ENCODE data around the gene TMOD1.
A peak's percentile ranks its signal among the peaks of the same experiment; 100 is the strongest.

The TMOD1 gene

DNA sequence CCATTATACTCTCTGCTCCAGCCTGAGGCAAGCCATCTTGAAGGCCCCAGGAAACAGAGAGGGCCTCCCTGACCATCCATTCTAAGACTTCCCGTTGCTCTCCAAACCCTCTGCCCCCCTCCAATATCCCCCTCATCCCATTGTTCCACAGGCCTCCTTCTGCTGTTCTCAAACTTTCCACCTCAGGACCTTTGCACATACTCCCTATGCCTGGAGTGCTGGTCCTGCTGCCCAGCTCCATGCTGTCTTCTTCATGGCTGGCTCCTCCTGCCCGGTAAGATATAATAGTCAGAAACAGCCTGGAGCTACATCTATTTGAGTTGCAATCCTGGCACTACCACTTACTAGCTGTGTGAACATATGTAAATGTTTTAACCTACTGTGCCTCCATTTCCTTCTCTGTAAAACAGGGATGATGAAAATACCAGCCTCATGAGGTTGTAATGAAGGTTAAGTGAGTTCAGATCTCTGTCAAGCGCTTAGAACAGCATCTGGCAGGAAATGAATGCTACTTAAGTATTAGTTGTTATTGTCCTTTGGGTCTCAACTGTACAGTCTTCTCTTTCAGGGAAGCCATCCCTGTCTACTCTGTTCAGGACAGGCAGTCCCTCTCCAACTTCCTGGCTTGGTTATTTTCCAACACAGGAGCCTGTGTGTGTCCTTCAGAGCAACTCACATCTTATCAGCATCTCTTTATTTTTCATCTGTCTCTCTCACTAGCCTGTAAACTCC is 45.8 kb downstream of the TMOD1 start:
- peaks cover 4% of the 10 kb centered on the region for H3K27me3 Mint-ChIP-seq
- H3K36me3 Mint-ChIP-seq, result no peaks in the 10 kb centered on the region
- H3K27ac Mint-ChIP-seq, result no peak overlapping the region
- H3K4me3 Mint-ChIP-seq, result no peak overlapping the region
- no peaks in the 10 kb centered on the region for H3K9me3 Mint-ChIP-seq
- no peaks in the 10 kb centered on the region for H3K4me1 Mint-ChIP-seq

DNA sequence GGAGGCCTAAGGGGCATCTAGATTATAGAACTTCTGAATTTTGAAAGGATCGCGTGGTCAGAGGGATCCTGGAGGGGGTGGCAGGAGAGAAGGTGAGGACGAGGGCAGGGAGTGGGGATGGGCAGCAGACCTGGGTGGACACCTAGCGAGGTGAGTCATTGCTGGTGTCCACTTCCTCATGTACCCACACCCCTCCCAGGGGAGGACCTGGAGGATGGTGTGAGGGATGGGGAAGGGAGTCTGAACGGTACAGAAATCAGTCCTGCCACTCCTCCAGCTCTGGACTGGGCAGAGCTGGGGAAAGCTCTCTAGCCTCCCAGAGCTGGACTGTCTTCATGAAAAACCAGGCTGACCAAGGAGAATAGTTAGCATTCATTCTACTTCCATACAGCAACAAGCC is 46.9 kb downstream of the TMOD1 start:
- Mint-ChIP-seq H3K27ac (no peak overlapping the region), H3K9me3 (no peaks in the 10 kb centered on the region), H3K27me3 (peaks cover 8% of the 10 kb centered on the region), H3K4me3 (no peak overlapping the region), H3K36me3 (no peaks in the 10 kb centered on the region), H3K4me1 (no peaks in the 10 kb centered on the region)

GRCh38 chr9:97548819-97549540 is 47.5 kb downstream of the TMOD1 start:
- Mint-ChIP-seq H3K27ac (no peak overlapping the region), H3K9me3 (no peaks in the 10 kb centered on the region), H3K4me3 (no peak overlapping the region), H3K36me3 (no peaks in the 10 kb centered on the region), H3K27me3 (peaks cover 8% of the 10 kb centered on the region), H3K4me1 (no peaks in the 10 kb centered on the region)

DNA sequence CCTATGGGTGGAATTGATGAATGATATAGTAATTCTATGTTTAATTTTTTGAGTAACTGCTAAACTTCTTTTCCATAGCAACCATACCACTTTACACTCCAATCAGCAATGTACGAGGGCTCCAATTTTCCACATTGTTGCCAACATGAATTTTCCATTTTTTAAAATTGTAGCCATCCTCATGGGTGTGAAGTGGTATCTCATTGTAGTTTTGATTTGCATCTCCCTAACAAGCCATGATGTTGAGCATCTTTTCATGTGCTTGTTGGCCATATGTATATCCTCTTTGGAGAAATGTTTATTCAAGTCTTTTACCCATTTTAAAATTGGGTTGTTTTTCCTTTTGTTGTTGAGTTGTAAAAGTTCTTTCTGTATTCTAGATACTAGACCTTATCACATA is 48.9 kb downstream of the TMOD1 start:
- Mint-ChIP-seq H3K27ac (no peak overlapping the region), H3K4me1 (no peaks in the 10 kb centered on the region), H3K27me3 (peaks cover 10% of the 10 kb centered on the region), H3K36me3 (no peaks in the 10 kb centered on the region), H3K4me3 (no peak overlapping the region), H3K9me3 (no peaks in the 10 kb centered on the region)

DNA sequence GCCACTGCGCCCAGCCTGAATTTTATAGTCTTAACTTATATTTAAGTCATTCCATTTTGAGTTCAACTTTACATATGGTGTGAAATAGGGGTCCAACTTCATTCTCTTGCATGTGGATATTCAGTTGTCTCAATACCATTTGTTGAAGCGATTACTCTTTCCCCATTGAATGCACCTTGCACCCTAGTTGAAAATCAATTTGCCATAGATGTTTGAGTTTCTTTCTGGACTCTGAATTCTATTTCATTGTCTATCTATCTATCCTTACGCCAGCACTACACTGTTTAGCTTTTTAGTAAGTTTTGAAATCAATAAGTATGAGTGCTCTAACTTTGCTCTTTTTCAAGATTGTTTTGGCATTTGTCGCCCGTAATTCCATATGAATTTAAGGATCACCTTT is 49.8 kb downstream of the TMOD1 start:
- H3K36me3 Mint-ChIP-seq, result no peaks in the 10 kb centered on the region
- H3K4me3 Mint-ChIP-seq, result no peak overlapping the region

DNA sequence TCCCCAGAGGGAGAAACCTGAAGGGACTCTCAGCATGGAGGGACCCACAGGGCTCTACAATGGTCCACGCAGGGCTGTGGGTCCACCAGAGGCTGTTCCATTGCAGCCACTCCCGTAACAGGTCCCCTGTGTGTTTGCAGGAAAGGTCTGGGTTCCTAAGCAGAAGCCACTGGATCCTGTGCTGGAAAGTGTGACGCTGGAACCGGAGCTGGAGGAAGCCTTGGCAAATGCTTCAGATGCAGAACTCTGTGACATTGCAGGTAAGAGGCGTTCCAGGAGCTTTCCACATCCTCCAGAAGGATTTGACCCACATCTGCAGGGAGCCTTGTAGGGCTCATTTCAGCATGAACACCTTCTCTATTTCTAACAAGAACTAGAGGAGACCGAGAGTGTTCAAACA is 51.7 kb downstream of the TMOD1 start:
- Mint-ChIP-seq H3K4me3 (no peak overlapping the region), H3K4me1 (no peaks in the 10 kb centered on the region), H3K27me3 (peaks cover 13% of the 10 kb centered on the region), H3K27ac (no peak overlapping the region), H3K36me3 (no peaks in the 10 kb centered on the region), H3K9me3 (no peaks in the 10 kb centered on the region)

More for the DNA sequence above, 49.8 kb downstream of the TMOD1 start:
- Mint-ChIP-seq H3K27me3 (peaks cover 12% of the 10 kb centered on the region), H3K9me3 (no peaks in the 10 kb centered on the region), H3K27ac (no peak overlapping the region), H3K4me1 (no peaks in the 10 kb centered on the region)

DNA sequence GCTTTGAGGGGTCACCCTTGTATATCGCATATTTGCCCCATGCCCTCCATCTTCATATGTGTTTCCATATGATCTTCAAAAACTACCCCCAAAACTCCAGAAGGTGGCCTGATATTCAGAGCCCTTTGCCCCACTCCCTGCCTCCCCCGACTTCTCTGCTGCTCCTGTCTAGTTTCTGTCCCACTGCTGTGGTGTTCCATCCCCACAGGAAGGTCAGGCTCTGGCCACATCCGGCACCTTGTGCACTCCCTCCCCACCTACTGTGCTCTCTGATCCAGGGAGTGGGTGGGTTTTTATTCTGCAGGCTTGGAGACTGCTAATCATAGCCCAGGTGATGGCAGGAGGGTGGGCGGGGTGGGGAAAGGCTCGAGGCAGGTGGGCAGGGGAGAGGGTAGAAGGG is 52.4 kb downstream of the TMOD1 start:
- Mint-ChIP-seq H3K36me3 (no peaks in the 10 kb centered on the region), H3K27ac (no peak overlapping the region), H3K4me1 (peaks cover under 1% of the 10 kb centered on the region), H3K27me3 (peaks cover 13% of the 10 kb centered on the region), H3K4me3 (no peak overlapping the region), H3K9me3 (no peaks in the 10 kb centered on the region)

- Mint-ChIP-seq H3K4me3 (no peak overlapping the region), H3K36me3 (no peaks in the 10 kb centered on the region), H3K9me3 (no peaks in the 10 kb centered on the region), H3K4me1 (peaks cover 5% of the 10 kb centered on the region), H3K27me3 (peaks cover 13% of the 10 kb centered on the region), H3K27ac (no peak overlapping the region)
These were observed 53.2 kb downstream of the TMOD1 start for GRCh38 chr9:97554566-97555075.

DNA sequence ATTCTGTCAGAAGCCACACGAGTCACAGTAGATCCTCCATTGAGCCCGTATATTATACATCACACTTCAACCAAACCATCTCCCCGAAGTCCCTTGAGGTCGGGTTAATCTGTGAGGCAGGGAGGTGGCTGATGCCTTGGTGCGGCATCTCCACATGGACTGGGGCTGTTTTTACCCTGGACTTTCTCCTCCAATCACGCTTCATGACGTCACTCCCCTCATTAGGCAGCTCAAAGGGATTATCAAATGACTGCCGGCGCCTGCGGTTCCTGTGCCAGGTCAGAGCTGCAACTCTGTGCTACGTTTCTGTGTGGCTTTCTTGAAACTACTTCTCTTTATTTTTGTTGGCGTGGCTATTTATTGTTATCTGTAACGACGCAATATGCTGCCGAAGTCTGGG is 53.7 kb downstream of the TMOD1 start:
- H3K9me3 Mint-ChIP-seq, result no peaks in the 10 kb centered on the region
- peaks cover 5% of the 10 kb centered on the region for H3K4me1 Mint-ChIP-seq
- no peak overlapping the region for H3K27ac Mint-ChIP-seq
- H3K4me3 Mint-ChIP-seq, result no peak overlapping the region
- no peaks in the 10 kb centered on the region for H3K36me3 Mint-ChIP-seq
- peaks cover 14% of the 10 kb centered on the region for H3K27me3 Mint-ChIP-seq

DNA sequence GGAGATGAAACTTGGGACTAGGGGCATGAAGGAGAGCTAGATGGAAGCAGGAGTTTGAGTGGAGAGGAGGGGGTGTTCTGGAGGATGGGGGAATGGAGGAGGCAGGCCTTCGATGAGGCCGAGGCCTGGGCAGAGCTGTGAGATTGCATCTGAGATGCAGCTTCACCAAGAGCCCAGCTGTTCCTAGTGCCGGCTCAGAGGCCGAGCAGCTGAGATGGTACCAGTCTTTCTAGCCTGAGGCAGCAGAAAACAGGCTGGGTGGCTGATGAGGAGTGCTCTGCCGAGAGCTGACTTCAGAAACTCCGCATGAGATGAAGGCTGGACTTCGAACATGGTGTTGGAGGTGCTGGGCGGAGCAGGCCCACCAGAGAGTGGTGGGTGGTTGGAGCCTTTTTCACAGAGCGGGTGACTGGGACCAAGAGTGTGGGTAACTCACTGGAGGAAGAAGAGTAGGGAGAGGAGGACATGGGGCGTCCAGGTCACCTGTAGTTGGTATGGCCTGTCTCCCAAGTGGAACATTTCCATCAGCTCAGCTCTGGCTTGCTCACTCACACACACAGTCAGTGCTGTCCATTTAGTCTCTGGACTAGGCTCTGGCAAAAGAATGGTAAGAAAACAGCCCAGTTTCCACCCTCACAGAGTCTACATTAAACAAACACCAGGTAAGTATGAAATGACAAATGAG is 54.7 kb downstream of the TMOD1 start:
- H3K36me3 Mint-ChIP-seq, result no peaks in the 10 kb centered on the region
- no peak overlapping the region for H3K27ac Mint-ChIP-seq
- no peak overlapping the region for H3K4me3 Mint-ChIP-seq
- H3K9me3 Mint-ChIP-seq, result no peaks in the 10 kb centered on the region
- H3K4me1 Mint-ChIP-seq, result peaks cover 5% of the 10 kb centered on the region
- H3K27me3 Mint-ChIP-seq, result peaks cover 14% of the 10 kb centered on the region

GRCh38 chr9:97556721-97557605 is 55.5 kb downstream of the TMOD1 start:
- Mint-ChIP-seq H3K27ac (no peak overlapping the region), H3K4me1 (peaks cover 5% of the 10 kb centered on the region), H3K27me3 (peaks cover 14% of the 10 kb centered on the region), H3K9me3 (no peaks in the 10 kb centered on the region), H3K36me3 (no peaks in the 10 kb centered on the region), H3K4me3 (no peak overlapping the region)

DNA sequence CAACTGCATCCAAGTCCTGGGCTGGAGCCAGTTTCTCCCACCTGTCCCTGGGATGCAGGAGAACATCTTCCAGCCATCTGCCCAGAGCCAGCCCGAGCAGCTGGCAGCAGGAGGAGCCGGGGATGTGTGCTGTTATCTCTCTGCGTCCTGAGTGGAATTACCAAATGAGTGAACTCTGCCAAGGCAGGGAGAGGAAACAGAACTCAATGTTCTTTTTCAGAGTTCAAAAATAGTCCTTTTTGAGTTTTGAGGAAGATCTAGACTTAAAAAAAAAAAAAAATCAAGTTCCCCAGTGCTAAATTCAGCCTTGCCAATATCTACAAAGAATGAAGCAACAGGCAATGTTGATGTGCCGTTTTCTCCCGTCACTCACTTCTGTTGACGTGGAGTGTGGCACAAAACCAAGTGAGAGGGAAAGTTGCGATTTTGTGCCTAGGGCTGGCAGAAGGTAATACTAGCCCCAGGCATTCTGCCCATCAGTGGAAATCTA is 56.2 kb downstream of the TMOD1 start:
- Mint-ChIP-seq H3K36me3 (no peaks in the 10 kb centered on the region), H3K9me3 (no peaks in the 10 kb centered on the region), H3K4me3 (no peak overlapping the region), H3K4me1 (peaks cover 5% of the 10 kb centered on the region), H3K27ac (no peak overlapping the region), H3K27me3 (peaks cover 12% of the 10 kb centered on the region)

DNA sequence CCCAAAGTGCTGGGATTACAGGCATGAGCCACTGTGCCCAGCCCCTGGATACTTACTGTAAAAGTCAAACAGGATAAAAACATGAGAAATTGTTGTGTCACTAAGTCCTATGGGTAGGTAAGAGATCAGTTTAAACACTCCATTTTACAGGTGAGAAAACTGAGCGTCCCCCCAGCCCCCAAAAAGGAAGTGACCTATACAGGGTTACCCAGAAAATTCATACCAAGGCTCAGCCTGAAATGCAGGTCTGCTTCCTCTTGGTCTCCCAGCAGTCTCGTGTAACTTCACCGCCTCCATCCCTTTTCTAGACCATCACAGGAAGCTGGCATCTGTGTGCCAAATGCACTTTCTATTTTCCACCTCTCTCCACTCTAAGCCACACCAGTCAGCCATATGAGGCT is 57.2 kb downstream of the TMOD1 start:
- Mint-ChIP-seq H3K27ac (no peak overlapping the region), H3K4me3 (peak overlapping the region; percentile 19), H3K27me3 (peaks cover 10% of the 10 kb centered on the region), H3K9me3 (no peaks in the 10 kb centered on the region), H3K4me1 (peaks cover 5% of the 10 kb centered on the region), H3K36me3 (no peaks in the 10 kb centered on the region)

DNA sequence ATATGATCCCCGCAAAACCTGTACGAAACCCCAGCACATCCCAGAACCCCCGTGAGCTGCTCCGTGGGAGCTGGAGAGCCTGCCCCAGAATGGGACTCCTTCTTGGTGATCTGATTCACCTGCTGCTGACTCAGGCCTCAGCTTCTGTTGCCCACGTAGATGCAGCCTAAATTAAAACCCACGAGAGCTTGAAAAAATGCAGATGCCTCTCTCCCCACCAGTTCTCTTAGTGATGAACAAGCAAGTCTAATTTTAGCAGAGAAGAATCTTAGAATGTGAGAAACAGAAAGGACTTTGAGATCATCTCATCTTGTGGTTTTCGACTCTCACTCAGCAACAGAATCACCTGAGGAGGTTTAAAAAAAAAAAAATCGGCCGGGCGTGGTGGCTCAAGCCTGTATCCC is 57.6 kb downstream of the TMOD1 start:
- H3K4me3 Mint-ChIP-seq, result peak overlapping the region; percentile 19
- no peaks in the 10 kb centered on the region for H3K9me3 Mint-ChIP-seq
- H3K4me1 Mint-ChIP-seq, result peaks cover 5% of the 10 kb centered on the region
- no peak overlapping the region for H3K27ac Mint-ChIP-seq
- peaks cover 10% of the 10 kb centered on the region for H3K27me3 Mint-ChIP-seq
- no peaks in the 10 kb centered on the region for H3K36me3 Mint-ChIP-seq

DNA sequence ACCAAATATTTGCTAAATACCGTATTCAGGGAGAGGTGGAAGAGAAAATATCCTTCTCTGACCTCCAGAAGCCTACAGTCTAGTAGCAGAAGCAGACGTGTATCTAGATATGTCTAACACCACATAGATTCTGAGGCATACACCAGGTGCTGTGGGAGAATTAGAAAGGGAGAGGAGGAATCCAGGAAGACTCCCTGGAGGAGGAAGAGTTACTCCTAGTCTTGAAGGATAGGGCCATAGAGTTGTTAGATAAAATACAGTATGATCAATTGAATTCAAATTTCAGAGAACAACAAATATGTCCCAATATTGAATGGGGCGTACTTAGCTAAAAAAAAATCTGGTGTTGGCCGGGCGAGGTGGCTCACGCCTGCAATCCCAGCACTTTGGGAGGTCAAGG is 58.7 kb downstream of the TMOD1 start:
- peaks cover 5% of the 10 kb centered on the region for H3K4me1 Mint-ChIP-seq
- H3K4me3 Mint-ChIP-seq, result no peak overlapping the region
- H3K36me3 Mint-ChIP-seq, result no peaks in the 10 kb centered on the region
- H3K27me3 Mint-ChIP-seq, result peaks cover 8% of the 10 kb centered on the region
- no peak overlapping the region for H3K27ac Mint-ChIP-seq
- no peaks in the 10 kb centered on the region for H3K9me3 Mint-ChIP-seq
